Activated CD4-positive, alpha-beta T cell treated with anti-CD3 and anti-CD28 coated beads, Interleukin-2, amount 50 U/mL, for 16 hours (primary cell): Measurements from ENCODE around the gene MTG2.
"Not testable (repeated sequence)": the region's sequence is repeated elsewhere in the genome, so short reads cannot be mapped to it uniquely, and the experiment has no call there.

Source experiments
- DNase-seq: peaks from one replicate; pipeline ENCODE4 v3.0.0-alpha.2; 2020

Gene MTG2

GRCh38 chr20:62146019-62146755, 36.6 kb upstream of the MTG2 start:
- DNase-seq = no peak

GRCh38 chr20:62147125-62147524, 35.7 kb upstream of the MTG2 start:
- no peak for DNase-seq

DNA sequence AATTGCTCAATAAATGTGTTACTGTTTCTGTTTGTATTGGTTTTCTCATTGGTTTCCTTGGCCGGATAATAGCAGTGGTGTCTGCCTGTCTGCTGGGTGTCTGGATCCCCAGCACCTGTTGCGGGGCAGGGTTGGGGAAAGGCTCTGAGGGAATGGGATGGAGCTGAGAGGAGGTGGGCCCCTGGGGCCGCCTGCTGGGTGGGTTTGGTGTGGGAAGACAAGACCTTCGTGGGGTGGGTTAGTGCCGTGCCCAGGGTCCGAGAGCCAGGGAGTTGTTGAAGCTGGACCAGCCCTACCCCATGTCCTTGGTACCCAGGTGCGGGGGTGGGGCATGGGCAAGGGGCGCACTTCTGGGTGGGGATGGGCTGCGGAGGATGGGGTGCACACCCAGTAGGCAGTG, 35.3 kb upstream of the MTG2 start:
- no peak for DNase-seq

DNA sequence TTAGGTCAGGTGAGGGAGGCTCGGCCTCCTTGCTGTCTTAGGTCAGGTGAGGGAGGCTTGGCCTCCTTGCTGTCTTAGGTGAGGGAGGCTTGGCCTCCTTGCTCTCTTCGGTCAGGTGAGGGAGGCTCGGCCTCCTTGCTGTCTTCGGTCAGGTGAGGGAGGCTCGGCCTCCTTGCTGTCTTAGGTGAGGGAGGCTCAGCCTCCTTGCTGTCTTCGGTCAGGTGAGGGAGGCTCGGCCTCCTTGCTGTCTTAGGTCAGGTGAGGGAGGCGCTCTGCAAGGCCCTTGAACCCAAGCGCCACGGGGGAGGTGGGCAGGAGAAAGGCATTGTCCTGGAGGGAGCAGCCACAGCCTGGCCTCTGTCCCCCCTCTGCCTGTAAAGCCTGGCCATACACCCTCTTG, 34.4 kb upstream of the MTG2 start:
- DNase-seq = not testable (repeated sequence)

DNA sequence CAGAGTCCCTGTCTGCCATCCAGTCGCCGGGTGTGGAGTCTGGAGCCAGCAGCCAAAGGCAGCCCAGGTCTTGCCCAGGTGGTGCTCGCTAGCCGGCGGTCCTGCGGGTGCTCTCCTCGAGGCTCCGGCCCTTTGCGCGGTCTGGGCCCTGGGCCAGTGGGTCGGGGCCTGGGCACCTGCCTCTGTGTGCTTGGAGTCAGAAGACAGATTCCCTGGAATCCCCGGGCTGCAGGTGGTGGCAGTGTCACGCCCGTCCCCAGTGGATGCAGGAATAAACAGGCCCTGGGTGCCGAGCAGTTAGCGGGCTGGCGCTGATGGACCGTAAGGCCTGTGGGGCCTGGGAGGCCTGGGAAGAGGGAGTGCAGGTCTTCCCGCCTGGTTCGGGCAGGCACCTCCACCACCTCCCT, 33.9 kb upstream of the MTG2 start:
- no peak for DNase-seq

DNA sequence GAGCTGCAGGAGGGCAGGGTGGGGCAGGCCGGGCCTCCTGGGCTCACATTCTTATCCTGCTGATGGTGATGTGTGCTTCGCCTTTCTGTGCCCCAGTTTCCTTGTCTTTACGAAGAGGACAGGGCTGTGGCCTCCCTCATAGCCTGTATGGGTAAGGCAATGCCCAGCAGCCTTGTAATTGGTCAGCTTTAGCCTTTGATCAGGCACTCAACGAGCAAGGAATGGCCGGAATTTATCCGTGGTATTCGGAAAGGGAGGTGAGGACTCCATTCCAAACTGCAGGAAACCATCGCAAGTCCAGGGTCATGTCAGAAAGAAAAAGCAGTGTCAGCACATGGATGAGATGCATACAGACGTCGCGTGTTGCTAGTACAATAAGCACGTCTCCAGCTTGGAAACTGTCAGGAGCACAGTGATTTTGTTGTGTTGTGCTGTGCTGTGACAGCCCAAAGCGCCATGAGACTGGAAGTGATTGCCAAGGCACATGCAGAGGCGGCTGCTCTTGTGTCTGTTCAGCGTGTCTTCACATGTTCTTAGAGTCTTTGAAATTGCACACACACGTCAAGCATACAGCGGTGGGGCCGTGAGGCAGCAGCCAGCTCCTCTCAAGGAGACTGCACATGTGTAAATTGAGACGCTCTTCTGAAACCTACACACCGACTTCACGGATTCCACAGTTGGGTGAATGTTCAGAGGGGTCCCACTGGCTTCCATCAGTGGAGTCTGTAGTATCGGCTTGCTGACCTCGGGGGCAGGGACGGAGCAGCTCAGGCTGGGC, 33.1 kb upstream of the MTG2 start:
- DNase-seq = no peak

- DNase-seq = no peak
These were observed 32.6 kb upstream of the MTG2 start for GRCh38 chr20:62150310-62150575.

DNA sequence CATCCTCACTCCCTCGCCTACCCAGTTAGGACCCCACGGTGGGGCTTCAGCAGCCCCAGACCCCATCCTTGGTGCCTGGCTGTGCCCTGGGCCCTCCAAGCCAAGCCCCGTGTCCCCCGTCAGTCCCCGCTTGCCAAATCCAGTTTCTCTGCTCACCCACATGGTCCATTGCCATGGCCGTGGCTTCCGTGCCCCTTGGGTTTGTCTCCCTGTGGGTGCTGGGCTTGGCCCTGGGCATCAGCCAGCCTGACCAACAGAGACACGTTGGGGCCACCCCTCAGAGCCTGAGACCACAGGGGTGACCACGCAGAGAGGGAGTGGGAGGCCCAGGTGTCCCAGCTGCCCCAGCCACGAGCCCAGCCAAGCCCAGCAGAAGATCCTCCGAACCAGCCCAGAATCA, 31.6 kb upstream of the MTG2 start:
- no peak for DNase-seq

GRCh38 chr20:62151835-62152364, 30.9 kb upstream of the MTG2 start:
- no peak for DNase-seq

GRCh38 chr20:62155428-62156253, 27.2 kb upstream of the MTG2 start:
- no peak for DNase-seq

- DNase-seq = no peak
These were observed 26.6 kb upstream of the MTG2 start for GRCh38 chr20:62156254-62156556.

DNA sequence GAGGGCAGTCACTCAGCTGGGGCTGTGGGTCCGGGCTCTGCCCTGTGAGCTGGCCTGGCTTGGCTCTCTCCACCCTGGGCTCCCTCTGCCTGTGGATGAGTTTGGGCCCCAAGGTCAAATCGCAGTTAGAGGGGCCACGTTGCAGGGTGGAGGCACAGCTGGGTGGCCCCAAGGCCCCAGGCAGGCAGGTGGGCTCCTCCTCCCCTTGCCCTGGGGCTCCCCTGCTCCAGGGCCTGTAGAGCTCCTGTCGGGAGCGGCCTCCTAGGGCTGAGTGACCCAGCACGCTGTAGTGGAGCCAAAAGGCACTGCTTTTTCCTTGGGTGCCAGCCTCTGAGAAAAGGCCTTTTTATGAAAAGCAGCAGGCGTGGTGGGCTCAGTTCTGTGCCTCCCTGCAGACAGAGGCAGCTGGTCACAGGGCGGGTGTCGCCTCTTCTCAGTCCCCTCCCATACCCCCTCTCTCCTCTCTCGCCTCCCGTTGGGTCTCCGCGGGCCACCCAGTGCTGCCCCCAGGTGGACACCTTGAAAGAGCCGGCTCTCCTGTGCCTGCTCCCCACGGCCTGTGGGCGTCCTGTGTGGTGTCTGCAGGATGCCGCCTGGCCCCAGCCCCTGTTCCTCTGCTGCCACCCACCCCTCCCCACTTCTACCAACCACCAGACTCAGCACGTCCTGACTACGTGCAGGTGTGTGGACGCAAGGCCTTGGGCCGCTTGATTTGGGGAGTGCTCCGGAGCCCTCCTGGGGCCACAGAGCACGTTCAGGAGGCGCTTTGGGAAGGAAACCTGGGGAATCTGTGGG, 26.0 kb upstream of the MTG2 start:
- DNase-seq = peak; percentile 72

GRCh38 chr20:62157387-62158087, 25.3 kb upstream of the MTG2 start:
- DNase-seq = no peak

GRCh38 chr20:62158088-62158400, 24.8 kb upstream of the MTG2 start:
- DNase-seq = no peak

DNA sequence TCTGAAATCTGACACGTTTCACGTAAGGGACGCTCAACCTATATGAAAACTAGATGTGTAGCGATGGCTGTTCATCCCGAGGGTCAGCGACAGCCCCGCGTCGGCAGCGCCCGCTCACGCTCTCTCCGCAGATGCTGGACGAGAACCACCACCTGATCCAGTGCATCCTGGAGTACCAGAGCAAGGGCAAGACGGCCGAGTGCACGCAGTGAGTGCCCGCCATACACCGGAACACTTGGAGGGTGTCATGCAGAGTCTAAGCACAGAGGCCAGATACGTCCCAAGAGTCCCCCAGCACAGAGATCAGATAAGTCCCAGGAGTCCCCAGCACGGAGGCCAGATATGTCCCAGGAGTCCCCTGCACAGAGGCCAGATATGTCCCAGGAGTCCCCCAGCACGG, 24.3 kb upstream of the MTG2 start:
- no peak for DNase-seq

DNA sequence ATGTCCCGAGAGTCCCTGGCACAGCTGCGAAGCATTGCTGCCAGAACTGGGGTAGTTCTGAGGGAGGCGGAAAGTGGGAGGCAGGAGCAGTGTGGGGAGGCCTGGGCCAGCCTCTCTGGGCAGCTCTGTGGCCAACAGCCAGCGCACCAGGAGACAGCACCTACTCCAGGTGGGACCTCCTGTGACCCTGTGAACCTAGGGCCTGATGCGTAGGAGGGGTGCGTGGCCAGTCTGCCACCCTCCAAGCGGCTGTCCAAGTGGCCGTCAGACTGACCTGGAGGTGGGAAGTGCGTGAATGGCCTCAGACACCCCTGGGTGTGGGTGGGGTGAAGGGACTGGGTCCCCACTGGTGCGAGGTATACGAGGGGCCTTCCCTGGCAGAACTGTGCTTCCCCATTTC, 23.8 kb upstream of the MTG2 start:
- no peak for DNase-seq

GRCh38 chr20:62159839-62160238, 23.0 kb upstream of the MTG2 start:
- peak; percentile 91 for DNase-seq

GRCh38 chr20:62160253-62160652, 22.6 kb upstream of the MTG2 start:
- no peak for DNase-seq

DNA sequence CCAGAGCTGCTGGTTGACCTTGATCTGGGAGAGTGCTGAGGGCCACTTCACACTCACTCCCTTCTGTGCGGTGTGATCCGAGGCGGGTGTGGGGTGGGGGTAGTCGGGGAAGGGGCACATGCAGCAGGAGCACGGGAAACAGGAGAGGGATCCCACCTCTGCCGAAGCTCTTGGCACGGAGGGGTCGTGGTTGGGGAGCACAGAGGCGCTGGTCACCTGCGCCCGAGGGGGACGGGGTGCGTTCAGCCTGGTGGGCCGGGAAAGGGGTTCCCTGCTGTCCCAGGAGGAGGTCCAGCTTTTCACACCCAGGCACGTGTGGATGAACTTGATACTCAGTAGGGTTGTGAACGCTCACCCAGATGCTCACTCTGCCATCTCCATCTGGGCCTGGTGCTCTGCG, 22.0 kb upstream of the MTG2 start:
- no peak for DNase-seq

- no peak for DNase-seq
These were observed 21.5 kb upstream of the MTG2 start for GRCh38 chr20:62161347-62161746.

GRCh38 chr20:62162765-62163484, 19.9 kb upstream of the MTG2 start:
- no peak for DNase-seq

GRCh38 chr20:62163485-62163865, 19.4 kb upstream of the MTG2 start:
- no peak for DNase-seq
